Loucy (cell line): Measurements from ENCODE around the gene MLYCD.

ENCODE experiments used
- EZH2phosphoT487 ChIP-seq: fragments of 200-600 bp; IDR thresholded peaks from 2 replicates; pipeline ENCODE4 v1.6.1; 2018; ENCODE audit warnings: antibody characterized with exemption, mild to moderate bottlenecking, moderate library complexity, borderline replicate concordance
- TF ChIP-seq, protein P1 (sequence below): fragments of 200-600 bp; sonication (generic); conservative IDR thresholded peaks from 2 replicates; pipeline ENCODE4 v1.5.1; 2014; ENCODE audit warnings: mild to moderate bottlenecking, antibody characterized with exemption, low read length

DNA sequence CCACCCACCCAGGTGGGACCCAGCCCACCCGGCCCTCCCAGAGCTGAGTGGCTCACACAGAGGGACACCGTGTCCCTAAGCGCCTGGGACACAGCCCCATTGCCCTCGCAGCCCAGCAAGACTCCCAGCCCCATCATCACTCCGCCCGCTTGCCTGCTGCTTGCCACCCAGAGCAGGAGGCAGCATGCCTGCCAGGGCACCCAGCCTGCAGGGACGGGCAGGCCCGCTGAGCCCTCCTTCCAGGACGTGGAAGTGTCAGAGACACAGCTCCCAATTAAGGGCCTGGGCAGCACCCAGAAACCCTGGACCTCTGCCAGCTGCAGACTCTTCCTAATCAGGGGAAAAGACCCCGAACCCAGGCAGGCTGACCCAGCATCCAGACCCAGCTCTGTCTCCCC, 36.9 kb downstream of the MLYCD start:
- TF ChIP-seq, protein P1, sequence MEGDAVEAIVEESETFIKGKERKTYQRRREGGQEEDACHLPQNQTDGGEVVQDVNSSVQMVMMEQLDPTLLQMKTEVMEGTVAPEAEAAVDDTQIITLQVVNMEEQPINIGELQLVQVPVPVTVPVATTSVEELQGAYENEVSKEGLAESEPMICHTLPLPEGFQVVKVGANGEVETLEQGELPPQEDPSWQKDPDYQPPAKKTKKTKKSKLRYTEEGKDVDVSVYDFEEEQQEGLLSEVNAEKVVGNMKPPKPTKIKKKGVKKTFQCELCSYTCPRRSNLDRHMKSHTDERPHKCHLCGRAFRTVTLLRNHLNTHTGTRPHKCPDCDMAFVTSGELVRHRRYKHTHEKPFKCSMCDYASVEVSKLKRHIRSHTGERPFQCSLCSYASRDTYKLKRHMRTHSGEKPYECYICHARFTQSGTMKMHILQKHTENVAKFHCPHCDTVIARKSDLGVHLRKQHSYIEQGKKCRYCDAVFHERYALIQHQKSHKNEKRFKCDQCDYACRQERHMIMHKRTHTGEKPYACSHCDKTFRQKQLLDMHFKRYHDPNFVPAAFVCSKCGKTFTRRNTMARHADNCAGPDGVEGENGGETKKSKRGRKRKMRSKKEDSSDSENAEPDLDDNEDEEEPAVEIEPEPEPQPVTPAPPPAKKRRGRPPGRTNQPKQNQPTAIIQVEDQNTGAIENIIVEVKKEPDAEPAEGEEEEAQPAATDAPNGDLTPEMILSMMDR, result no peak
- TF ChIP-seq EZH2phosphoT487, result no peak
